HepG2 (cell line): Measurements from ENCODE around the gene B3GNT9. TPM values are rescaled to one million over a fixed set of nuclear protein-coding genes. Genes with fewer than 3 reads are reported as not detected.

Experiments
- ATAC-seq: fragments of 200-7000 bp; cut with Tn5 transposase; 3 replicates; pipeline ENCODE4 v1.9.1; 2020; ENCODE audit warnings: mild to moderate bottlenecking, moderate library complexity
- BruUV-seq: library from RNA; stranded (reverse); fragments of 400-500 nt; replicated peaks from 2 replicates; lab custom pipeline; 2021; lab: Mats Ljungman, UMichigan
- CTCF ChIA-PET: fragments of 300-600 bp; formaldehyde crosslinking; extraction: SDS; loops from one replicate; lab custom pipeline; 2021; ENCODE audit warnings: low total read pairs, inconsistent platforms, low intra/inter-chr PET ratio; lab: Yijun Ruan, JAX
- POLR2A ChIA-PET: fragments of 350-600 bp; sonication (Branson Sonifier 250); formaldehyde crosslinking; loops from one replicate; lab custom pipeline; 2020; ENCODE audit warnings: antibody characterized with exemption, inconsistent platforms; lab: Yijun Ruan, JAX
- DNase-seq: peaks from one replicate; pipeline ENCODE4 v3.0.0-alpha.2; 2015; ENCODE audit warnings: low spot score
- FAIRE-seq: peaks from 3 replicates; lab custom pipeline; 2011; peaks lifted over from hg19 to GRCh38; lab: Jason Lieb, UNC
- H2AFZ ChIP-seq: one replicate; pipeline ENCODE4 v1.6.1; 2011; ENCODE audit warnings: low read length, inconsistent platforms
- H3K27ac ChIP-seq: fragments of 300-600 bp; 3 replicates; pipeline ENCODE4 v1.8.0; 2011; ENCODE audit warnings: mixed run types, mild to moderate bottlenecking, mixed read lengths, low read length, inconsistent platforms; ENCODE audit not compliant: insufficient read depth; ENCODE audit errors: extremely low read length
- H3K27me3 ChIP-seq, 2 experiments: fragments of 200-600 bp in 1 of 2; 2 replicates in 1 of 2; 3 replicates in 1 of 2; pipeline versions ENCODE4 v1.6.0 to v1.8.0; 2011; ENCODE audit warnings: low read length in 2 of 2, mild to moderate bottlenecking in 2 of 2, moderate library complexity in 2 of 2, inconsistent platforms in 1 of 2; ENCODE audit not compliant: insufficient read depth in 2 of 2, control insufficient read depth in 1 of 2
- H3K36me3 ChIP-seq, 2 experiments: fragments of 200-600 bp in 1 of 2; replicated peaks in 1 of 2; 2 replicates in 1 of 2; 3 replicates in 1 of 2; pipeline versions ENCODE4 v1.5.1 to v1.8.0; 2011; ENCODE audit warnings: low read length in 2 of 2, inconsistent platforms in 1 of 2; ENCODE audit not compliant: insufficient read depth in 2 of 2, control insufficient read depth in 1 of 2
- H3K4me1 ChIP-seq: 2 replicates; pipeline ENCODE4 v1.5.1; 2012; ENCODE audit warnings: low read length, inconsistent platforms; ENCODE audit not compliant: insufficient read depth
- H3K4me2 ChIP-seq: 2 replicates; pipeline ENCODE4 v1.6.0; 2011; ENCODE audit warnings: low read depth, low read length, inconsistent platforms
- H3K4me3 ChIP-seq, 3 experiments: fragments of 200-600 bp in 1 of 3; sonication (generic), shearing (Covaris generic) in 1 of 3; replicated peaks in 1 of 3; 2 replicates each; pipeline ENCODE4 v1.5.1; 2011 to 2016; ENCODE audit warnings: low read length in 3 of 3, inconsistent platforms in 2 of 3, low read depth in 2 of 3, mild to moderate bottlenecking in 2 of 3, control low read depth in 1 of 3, mixed read lengths in 1 of 3; ENCODE audit not compliant: insufficient read depth in 1 of 3
- H3K79me2 ChIP-seq: one replicate; pipeline ENCODE4 v1.6.1; 2011; ENCODE audit warnings: low read length, inconsistent platforms; ENCODE audit not compliant: insufficient read depth
- H3K9ac ChIP-seq: 2 replicates; pipeline ENCODE4 v1.6.0; 2011; ENCODE audit warnings: mild to moderate bottlenecking, low read depth, low read length, inconsistent platforms; ENCODE audit not compliant: insufficient read depth
- H3K9me3 ChIP-seq: 2 replicates; pipeline ENCODE4 v1.5.1; 2012; ENCODE audit warnings: mild to moderate bottlenecking, low read length
- H4K20me1 ChIP-seq: 2 replicates; pipeline ENCODE4 v1.6.0; 2011; ENCODE audit warnings: inconsistent platforms, mild to moderate bottlenecking, low read length, moderate library complexity; ENCODE audit not compliant: insufficient read depth
- ETV6 ChIP-seq: sonication (generic); formaldehyde crosslinking; conservative IDR thresholded peaks from 2 replicates; pipeline ENCODE4 v1.4.0; 2020; ENCODE audit warnings: missing genetic modification reagents
- FOXO1 ChIP-seq: sonication (generic); formaldehyde crosslinking; IDR thresholded peaks from 2 replicates; pipeline ENCODE4 v1.4.0; 2020; ENCODE audit warnings: missing genetic modification reagents
- HDAC1 ChIP-seq: sonication (generic); formaldehyde crosslinking; IDR thresholded peaks from 2 replicates; pipeline ENCODE4 v1.5.1; 2020; ENCODE audit warnings: mild to moderate bottlenecking, missing genetic modification reagents
- MEIS2 ChIP-seq: sonication (generic); formaldehyde crosslinking; IDR thresholded peaks from 2 replicates; pipeline ENCODE4 v1.9.0; 2021; ENCODE audit warnings: mild to moderate bottlenecking, missing genetic modification reagents
- MXD4 ChIP-seq: IDR thresholded peaks from 2 replicates; pipeline ENCODE4 v1.6.1; 2016; ENCODE audit warnings: mild to moderate bottlenecking, missing biosample characterization, missing genetic modification reagents
- REPIN1 ChIP-seq: sonication (generic); formaldehyde crosslinking; IDR thresholded peaks from 2 replicates; pipeline ENCODE4 v1.8.0; 2022; ENCODE audit warnings: missing genetic modification reagents, low read depth, mild to moderate bottlenecking, borderline replicate concordance
- ZEB1 ChIP-seq: IDR thresholded peaks from 2 replicates; pipeline ENCODE4 v1.6.1; 2012; ENCODE audit warnings: mild to moderate bottlenecking, low read depth, inconsistent platforms; ENCODE audit not compliant: insufficient replicate concordance
- ZFYVE20 ChIP-seq: sonication (generic); formaldehyde crosslinking; IDR thresholded peaks from 2 replicates; pipeline ENCODE4 v1.8.0; 2023; ENCODE audit warnings: low read depth, mild to moderate bottlenecking, moderate library complexity, missing genetic modification reagents, borderline replicate concordance
- ZNF138 ChIP-seq: sonication (generic); formaldehyde crosslinking; IDR thresholded peaks from 2 replicates; pipeline ENCODE4 v1.5.0; 2020; ENCODE audit warnings: mild to moderate bottlenecking, low read depth, missing genetic modification reagents
- ZNF253 ChIP-seq: sonication (generic); formaldehyde crosslinking; IDR thresholded peaks from 2 replicates; pipeline ENCODE4 v1.8.0; 2022; ENCODE audit warnings: mild to moderate bottlenecking, missing genetic modification reagents, borderline replicate concordance
- ZNF343 ChIP-seq: sonication (generic); formaldehyde crosslinking; IDR thresholded peaks from 2 replicates; pipeline ENCODE4 v1.4.0; 2020; ENCODE audit warnings: mild to moderate bottlenecking, missing genetic modification reagents
- ZNF350 ChIP-seq: sonication (generic); formaldehyde crosslinking; IDR thresholded peaks from 2 replicates; pipeline ENCODE4 v1.4.0; 2020; ENCODE audit warnings: mild to moderate bottlenecking, low read depth, missing genetic modification reagents, borderline replicate concordance
- ZNF468 ChIP-seq: sonication (generic); formaldehyde crosslinking; IDR thresholded peaks from 2 replicates; pipeline ENCODE4 v1.8.0; 2022; ENCODE audit warnings: mild to moderate bottlenecking, moderate library complexity, missing genetic modification reagents
- ZNF563 ChIP-seq: sonication (generic); formaldehyde crosslinking; IDR thresholded peaks from 2 replicates; pipeline ENCODE4 v1.8.0; 2022; ENCODE audit warnings: mild to moderate bottlenecking, moderate library complexity, missing genetic modification reagents
- ZNF564 ChIP-seq: sonication (generic); formaldehyde crosslinking; IDR thresholded peaks from 2 replicates; pipeline ENCODE4 v1.8.1; 2023; ENCODE audit warnings: mild to moderate bottlenecking, missing genetic modification reagents
- ZNF569 ChIP-seq: sonication (generic); formaldehyde crosslinking; IDR thresholded peaks from 2 replicates; pipeline ENCODE4 v1.5.0; 2020; ENCODE audit warnings: mild to moderate bottlenecking, missing genetic modification reagents, moderate library complexity, borderline replicate concordance
- WGBS: methylation state at CpG from one replicate; pipeline ENCODE4 v1.1.6; 2017; ENCODE audit warnings: low lambda C conversion rate; 5-methylcytosine and 5-hydroxymethylcytosine counted together
- in situ Hi-C: cut with HindIII; loops from 2 replicates; pipeline ENCODE4 v1.10.0; 2017; ENCODE audit warnings: low pct_unique_long_range_greater_than_20kb; ENCODE audit not compliant: extremely low pct_ligation_motif_present
- intact Hi-C: fragments of 100-400 bp; cut with micrococcal nuclease; formaldehyde crosslinking; loops from one replicate; pipeline ENCODE4 v1.10.0; 2022; ENCODE audit not compliant: unreplicated experiment
- polyA plus RNA-seq, 8 experiments: library from polyadenylated mRNA; depleted of rRNA in 3 of 8; stranded (reverse) in 7 of 8; unstranded in 1 of 8; fragments of >200 nt; fragmentation: Illumina TruSeq in 4 of 8; extraction: Trizol in 4 of 8; gene quantifications; 2 replicates each; pipeline versions ENCODE4 v1.2.1 to v1.2.3, GENCODE V29; 2011 to 2016; ENCODE audit warnings: low read depth in 4 of 8, missing spikeins in 1 of 8, mixed read lengths in 1 of 8; ENCODE audit not compliant: insufficient read depth in 1 of 8
- total RNA-seq, 5 experiments: library from RNA; depleted of rRNA; stranded (reverse); fragments of >200 nt; fragmentation: Illumina TruSeq; extraction: Trizol; gene quantifications; 2 replicates each; pipeline ENCODE4 v1.2.3, GENCODE V29; 2016; ENCODE audit warnings: low read depth in 1 of 5
- TF ChIP-seq, protein P1 (sequence below): sonication (generic); formaldehyde crosslinking; IDR thresholded peaks from 2 replicates; pipeline ENCODE4 v1.4.0; 2020; ENCODE audit warnings: mild to moderate bottlenecking, missing genetic modification reagents
- TF ChIP-seq, protein P2 (sequence below): IDR thresholded peaks from 2 replicates; pipeline ENCODE4 v1.6.1; 2012; ENCODE audit warnings: inconsistent platforms
- TF ChIP-seq, protein P3 (sequence below): IDR thresholded peaks from 2 replicates; pipeline ENCODE4 v1.6.1; 2016; ENCODE audit warnings: low read depth

The B3GNT9 gene
- total and polyA plus RNA-seq, 2 of the 13 experiments (the other 11 are each of a cell fraction or from before 2014, with no cell fraction given) = 1.5 to 3.1 TPM

DNA sequence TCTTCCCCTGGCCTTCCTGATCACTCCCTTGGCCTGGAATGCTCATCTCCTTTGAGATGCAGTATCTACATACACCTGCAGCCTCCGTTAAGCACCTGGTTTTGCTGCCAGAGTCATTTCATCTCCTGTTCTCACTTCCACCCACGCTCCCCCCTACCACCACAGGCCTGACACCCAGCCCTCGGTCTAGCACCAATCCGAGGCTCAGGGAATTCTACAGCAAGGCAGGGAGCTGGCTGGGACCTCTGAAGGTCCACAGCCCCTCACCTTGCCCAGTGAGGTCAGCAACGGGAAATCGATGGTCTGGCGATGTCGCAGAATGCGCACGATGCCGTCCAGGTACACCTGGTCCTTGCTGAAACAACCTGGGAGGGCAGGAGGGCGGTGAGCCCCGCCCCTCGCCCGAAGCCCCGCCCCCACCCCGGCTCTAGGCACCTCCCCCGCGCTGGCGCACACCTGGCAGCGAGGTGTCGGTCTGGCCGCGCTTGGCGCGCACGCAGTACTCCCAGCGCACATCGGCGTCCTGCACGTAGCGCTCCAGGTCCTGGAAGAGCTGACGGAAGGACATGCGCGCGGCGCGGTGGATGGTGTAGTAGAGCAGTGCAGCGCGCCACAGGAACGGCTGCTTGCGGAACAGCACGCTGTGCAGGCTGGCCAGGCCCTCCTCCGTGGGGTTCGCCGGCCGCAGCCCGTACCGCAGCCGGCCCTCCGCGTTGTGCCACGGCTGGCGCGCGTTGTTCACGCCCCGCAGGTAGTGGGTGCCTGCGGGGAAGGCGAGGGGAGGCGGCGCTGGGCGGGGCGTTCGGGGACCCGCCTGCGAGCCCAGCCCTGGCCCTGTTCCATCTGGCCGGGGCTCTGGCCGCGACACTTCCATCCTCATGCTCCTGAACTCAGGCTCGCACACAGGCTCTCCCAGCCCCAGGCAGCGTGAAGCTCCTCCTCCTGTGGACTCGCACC is 27.2 kb upstream of the B3GNT9 start:
- Histone ChIP-seq H2AFZ (no peak overlapping the region), H4K20me1 (no peaks in the 10 kb centered on the region; the same call in 1 of the 2 replicates), H3K79me2 (no peaks in the 10 kb centered on the region), H3K4me2 (peak overlapping the region; percentile 77), H3K9ac (peak overlapping the region; percentile 36), H3K27me3 (no peaks in the 10 kb centered on the region), H3K4me3 (peak overlapping the region; percentile 46 to 73 (median 67)), H3K27ac (no peak overlapping the region), H3K9me3 (no peaks in the 10 kb centered on the region), H3K36me3 (no peaks in the 10 kb centered on the region; a peak in 1 of 5 replicates), H3K4me1 (peaks cover 47% of the 10 kb centered on the region)
- intact Hi-C loops (no loop called here), in situ Hi-C loops (no loop called here)
- peak; percentile 71 for ATAC-seq
- DNase-seq = peak; percentile 65
- ChIA-PET POLR2A (interaction anchor here (2.0 kb wide), 1 partner anchor 17 kb away, joined by 11 read pairs; no protein-coding TSS in a partner anchor), CTCF (no interaction called here)
- WGBS = 16% methylated on average over 26 of the region's 73 CpGs
- no TSS peak for BruUV-seq
- FAIRE-seq = no peak
- peak; percentile 90 for TF ChIP-seq ZEB1
- TF ChIP-seq FOXO1 (CRISPR knock-in tag) = no peak; the same call in 1 of the 2 replicates
- 0 out of 2 replicates have a peak, but pooled peaks have one; percentile 81 for TF ChIP-seq ZNF138 (CRISPR knock-in tag)
- TF ChIP-seq MEIS2 = peak; percentile 82; the same call in 1 of the 2 replicates
- TF ChIP-seq ZNF468 (CRISPR knock-in tag) = 0 out of 2 replicates have a peak, but pooled peaks have one; percentile 74
- TF ChIP-seq MXD4 (CRISPR knock-in tag) = peak; percentile 55; the same call in 1 of the 2 replicates
- TF ChIP-seq ZFYVE20 (CRISPR knock-in tag) = peak; percentile 72
- TF ChIP-seq, protein P1, sequence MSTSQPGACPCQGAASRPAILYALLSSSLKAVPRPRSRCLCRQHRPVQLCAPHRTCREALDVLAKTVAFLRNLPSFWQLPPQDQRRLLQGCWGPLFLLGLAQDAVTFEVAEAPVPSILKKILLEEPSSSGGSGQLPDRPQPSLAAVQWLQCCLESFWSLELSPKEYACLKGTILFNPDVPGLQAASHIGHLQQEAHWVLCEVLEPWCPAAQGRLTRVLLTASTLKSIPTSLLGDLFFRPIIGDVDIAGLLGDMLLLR (CRISPR knock-in tag) = peak; percentile 76
- TF ChIP-seq, protein P2, sequence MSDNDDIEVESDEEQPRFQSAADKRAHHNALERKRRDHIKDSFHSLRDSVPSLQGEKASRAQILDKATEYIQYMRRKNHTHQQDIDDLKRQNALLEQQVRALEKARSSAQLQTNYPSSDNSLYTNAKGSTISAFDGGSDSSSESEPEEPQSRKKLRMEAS = peak; percentile 88
- TF ChIP-seq REPIN1 (CRISPR knock-in tag) = peak; percentile 46; the same call in 1 of the 2 replicates
- TF ChIP-seq ZNF563 = no peak
- 0 out of 2 replicates have a peak, but pooled peaks have one; percentile 15 for TF ChIP-seq ZNF253 (CRISPR knock-in tag)
- 0 out of 2 replicates have a peak, but pooled peaks have one; percentile 59 for TF ChIP-seq ZNF569 (CRISPR knock-in tag)
- TF ChIP-seq HDAC1 (CRISPR knock-in tag) = peak; percentile 59; the same call in 1 of the 2 replicates
- TF ChIP-seq, protein P3, sequence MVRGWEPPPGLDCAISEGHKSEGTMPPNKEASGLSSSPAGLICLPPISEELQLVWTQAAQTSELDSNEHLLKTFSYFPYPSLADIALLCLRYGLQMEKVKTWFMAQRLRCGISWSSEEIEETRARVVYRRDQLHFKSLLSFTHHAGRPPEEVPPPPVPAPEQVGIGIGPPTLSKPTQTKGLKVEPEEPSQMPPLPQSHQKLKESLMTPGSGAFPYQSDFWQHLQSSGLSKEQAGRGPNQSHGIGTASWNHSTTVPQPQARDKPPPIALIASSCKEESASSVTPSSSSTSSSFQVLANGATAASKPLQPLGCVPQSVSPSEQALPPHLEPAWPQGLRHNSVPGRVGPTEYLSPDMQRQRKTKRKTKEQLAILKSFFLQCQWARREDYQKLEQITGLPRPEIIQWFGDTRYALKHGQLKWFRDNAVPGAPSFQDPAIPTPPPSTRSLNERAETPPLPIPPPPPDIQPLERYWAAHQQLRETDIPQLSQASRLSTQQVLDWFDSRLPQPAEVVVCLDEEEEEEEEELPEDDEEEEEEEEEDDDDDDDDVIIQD = no peak
- TF ChIP-seq ZNF350 (CRISPR knock-in tag) = 0 out of 2 replicates have a peak, but pooled peaks have one; percentile 25
- TF ChIP-seq ZNF343 (CRISPR knock-in tag) = peak; percentile 62; the same call in 1 of the 2 replicates
- TF ChIP-seq ETV6 (CRISPR knock-in tag) = peak; percentile 60; the same call in 1 of the 2 replicates
- TF ChIP-seq ZNF564 (CRISPR knock-in tag) = 0 out of 2 replicates have a peak, but pooled peaks have one; percentile 54
